ENCODE measurements around the gene MROH2A. TPM values are rescaled to one million over a fixed set of nuclear protein-coding genes. Genes with fewer than 3 reads are reported as not detected.

The MROH2A gene
- total RNA-seq, 1 donor from 2014 or later, result not detected

GRCh38 chr2:233836359-233836758 lies 58.2 kb downstream of the MROH2A start:
- intact Hi-C loops (cut with DNase I), result no loop called here
- DNase-seq (ENCODE audit: extremely low spot score in 2 of 2), result no peak

GRCh38 chr2:233837694-233838229 lies 59.6 kb downstream of the MROH2A start:
- H3K9me3 ChIP-seq, result no peaks in the 10 kb centered on the region
- intact Hi-C loops (cut with DNase I), result no loop called here
- no peak for DNase-seq (ENCODE audit: extremely low spot score in 2 of 2)

More at GRCh38 chr2:233836359-233836758, 58.2 kb downstream of the MROH2A start:
- Histone ChIP-seq H3K4me3 (no peak overlapping the region), H3K27ac (no peak overlapping the region), H3K27me3 (no peaks in the 10 kb centered on the region), H3K9me3 (no peaks in the 10 kb centered on the region), H3K4me1 (no peaks in the 10 kb centered on the region), H3K36me3 (no peaks in the 10 kb centered on the region)
- TF ChIP-seq POLR2A (IDR thresholded peaks at IDR 0.05) (no peak), POLR2AphosphoS5 (IDR thresholded peaks at IDR 0.05; ENCODE audit: insufficient read depth in 1 of 2, low read depth in 1 of 2) (no peak), CTCF (IDR thresholded peaks at IDR 0.05) (no peak)

GRCh38 chr2:233838251-233838650 lies 60.1 kb downstream of the MROH2A start:
- no peak overlapping the region for H3K27ac ChIP-seq
- no peak overlapping the region for H3K4me3 ChIP-seq
- peak in 1 of 2 donors; percentile 87 for DNase-seq (ENCODE audit: extremely low spot score in 2 of 2)
- no peaks in the 10 kb centered on the region for H3K27me3 ChIP-seq
- TF ChIP-seq CTCF (IDR thresholded peaks at IDR 0.05) (no peak), POLR2A (IDR thresholded peaks at IDR 0.05) (no peak), POLR2AphosphoS5 (IDR thresholded peaks at IDR 0.05; ENCODE audit: insufficient read depth in 1 of 2, low read depth in 1 of 2) (no peak)
- H3K36me3 ChIP-seq, result no peaks in the 10 kb centered on the region
- intact Hi-C loops (cut with DNase I), result no loop called here
- no peaks in the 10 kb centered on the region for H3K9me3 ChIP-seq
- H3K4me1 ChIP-seq, result no peaks in the 10 kb centered on the region

More at GRCh38 chr2:233837694-233838229, 59.6 kb downstream of the MROH2A start:
- no peaks in the 10 kb centered on the region for H3K27me3 ChIP-seq
- no peak for TF ChIP-seq CTCF (IDR thresholded peaks at IDR 0.05)
- no peak for TF ChIP-seq POLR2A (IDR thresholded peaks at IDR 0.05)
- TF ChIP-seq POLR2AphosphoS5 (IDR thresholded peaks at IDR 0.05; ENCODE audit: insufficient read depth in 1 of 2, low read depth in 1 of 2), result no peak
- H3K4me3 ChIP-seq, result no peak overlapping the region
- no peaks in the 10 kb centered on the region for H3K4me1 ChIP-seq
- H3K27ac ChIP-seq, result no peak overlapping the region
- H3K36me3 ChIP-seq, result no peaks in the 10 kb centered on the region

- Histone ChIP-seq H3K27me3 (no peaks in the 10 kb centered on the region), H3K4me1 (no peaks in the 10 kb centered on the region), H3K27ac (no peak overlapping the region), H3K36me3 (no peaks in the 10 kb centered on the region), H3K4me3 (no peak overlapping the region), H3K9me3 (no peaks in the 10 kb centered on the region)
- TF ChIP-seq POLR2AphosphoS5 (IDR thresholded peaks at IDR 0.05; ENCODE audit: insufficient read depth in 1 of 2, low read depth in 1 of 2) (no peak), POLR2A (IDR thresholded peaks at IDR 0.05) (no peak), CTCF (IDR thresholded peaks at IDR 0.05) (no peak)
- DNase-seq (ENCODE audit: extremely low spot score in 2 of 2), result peak; percentile 67 to 70
- intact Hi-C loops (cut with DNase I), result no loop called here
Observed at GRCh38 chr2:233838726-233839446, 60.8 kb downstream of the MROH2A start.

GRCh38 chr2:233839447-233839820 lies 61.3 kb downstream of the MROH2A start:
- Histone ChIP-seq H3K27ac (no peak overlapping the region), H3K4me3 (no peak overlapping the region), H3K4me1 (no peaks in the 10 kb centered on the region), H3K9me3 (no peaks in the 10 kb centered on the region), H3K36me3 (no peaks in the 10 kb centered on the region), H3K27me3 (no peaks in the 10 kb centered on the region)
- DNase-seq (ENCODE audit: extremely low spot score in 2 of 2), result peak in 1 of 2 donors; percentile 34
- no peak for TF ChIP-seq POLR2AphosphoS5 (IDR thresholded peaks at IDR 0.05; ENCODE audit: insufficient read depth in 1 of 2, low read depth in 1 of 2)
- no peak for TF ChIP-seq CTCF (IDR thresholded peaks at IDR 0.05)
- TF ChIP-seq POLR2A (IDR thresholded peaks at IDR 0.05), result no peak
- intact Hi-C loops (cut with DNase I), result no loop called here
